GM19467 (cell line): Measurements from ENCODE around the gene CLOCK.

Experiments used
- ATAC-seq: cut with Tn5 transposase; IDR thresholded peaks from one replicate; pipeline ENCODE4 v1.9.1; 2021; ENCODE audit warnings: mild to moderate bottlenecking, moderate library complexity; ENCODE audit not compliant: unreplicated experiment

The CLOCK gene

DNA sequence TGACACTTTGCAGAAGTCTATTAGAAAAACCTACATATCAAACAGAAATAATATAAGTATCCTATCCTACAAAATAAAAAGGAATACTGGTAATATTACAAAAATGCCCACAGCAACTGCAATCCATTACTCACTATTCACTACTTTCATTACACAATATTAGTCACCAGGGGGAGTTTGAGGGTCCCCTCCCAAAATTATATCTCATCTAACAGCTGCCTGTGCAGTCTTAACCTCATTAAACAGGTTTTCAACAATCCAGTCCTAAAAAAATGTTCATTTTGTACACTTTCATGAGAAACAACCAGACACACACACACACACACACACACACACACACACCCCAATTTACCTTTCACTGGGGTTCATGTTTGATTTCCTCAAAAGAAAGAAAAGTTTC is 2.9 kb downstream of the CLOCK start:
- no peak for ATAC-seq

DNA sequence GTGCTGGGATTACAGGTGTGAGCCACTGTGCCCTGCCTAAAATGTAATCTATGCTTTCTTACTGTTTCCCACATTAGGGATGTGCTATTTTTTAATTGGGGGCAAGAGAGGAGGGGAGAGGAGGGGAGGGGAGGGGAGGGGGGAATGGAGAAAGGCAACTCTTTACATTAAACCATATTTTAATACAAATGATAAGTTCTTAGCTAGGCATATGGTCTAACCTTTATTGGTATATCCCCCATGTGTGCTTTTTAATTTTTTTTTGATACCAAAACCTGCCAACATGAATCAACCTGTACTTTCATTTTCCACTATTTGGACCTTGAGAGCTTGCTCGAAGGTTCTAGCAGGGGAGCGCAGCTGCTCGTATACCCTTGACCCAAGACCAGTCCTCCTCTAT is 6.4 kb downstream of the CLOCK start:
- no peak for ATAC-seq

GRCh38 chr4:55539658-55540057 is 7.1 kb downstream of the CLOCK start:
- no peak for ATAC-seq

DNA sequence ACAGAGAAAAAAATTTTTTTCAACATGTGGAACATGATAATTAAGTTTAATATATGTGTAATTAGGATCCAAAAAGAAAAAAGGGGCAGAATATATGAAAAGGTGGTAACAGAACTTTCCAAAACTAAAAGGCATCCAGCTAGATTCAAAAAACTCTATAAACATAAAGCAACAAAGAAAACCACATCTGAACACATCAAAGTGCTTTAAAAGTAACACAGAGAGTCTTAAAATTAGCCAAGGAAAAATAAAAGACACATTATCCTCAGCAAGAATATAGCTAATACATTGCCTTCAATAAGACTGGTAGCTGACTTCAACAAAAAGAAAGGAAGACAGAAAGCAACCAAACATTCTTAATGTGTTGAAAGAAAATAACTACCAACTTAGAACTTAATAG is 8.2 kb downstream of the CLOCK start:
- ATAC-seq: no peak

- no peak for ATAC-seq
Measured at GRCh38 chr4:55534306-55534705, 12.4 kb downstream of the CLOCK start.

DNA sequence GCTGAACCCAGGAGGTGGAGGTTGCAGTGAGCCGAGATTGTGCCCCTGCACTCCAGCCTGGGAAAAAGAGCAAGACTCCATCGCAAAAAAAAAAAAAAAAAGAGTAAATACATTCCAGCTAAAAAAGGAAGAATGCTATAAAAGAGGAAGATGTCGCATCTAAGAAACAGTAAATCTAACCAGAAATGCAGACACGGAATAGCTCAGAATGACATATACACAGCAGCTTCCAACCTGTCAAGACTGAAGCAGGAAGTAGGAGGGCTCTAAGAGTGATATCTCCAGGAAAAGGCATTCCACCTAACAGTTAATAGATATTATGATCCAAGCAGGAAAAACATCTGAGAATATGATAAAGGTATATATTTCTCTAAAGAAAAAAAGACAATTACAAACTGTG is 16.0 kb downstream of the CLOCK start:
- no peak for ATAC-seq

- ATAC-seq: no peak
Measured at GRCh38 chr4:55530167-55530566, 16.5 kb downstream of the CLOCK start.

- ATAC-seq: no peak
Measured at GRCh38 chr4:55528491-55528890, 18.2 kb downstream of the CLOCK start.

DNA sequence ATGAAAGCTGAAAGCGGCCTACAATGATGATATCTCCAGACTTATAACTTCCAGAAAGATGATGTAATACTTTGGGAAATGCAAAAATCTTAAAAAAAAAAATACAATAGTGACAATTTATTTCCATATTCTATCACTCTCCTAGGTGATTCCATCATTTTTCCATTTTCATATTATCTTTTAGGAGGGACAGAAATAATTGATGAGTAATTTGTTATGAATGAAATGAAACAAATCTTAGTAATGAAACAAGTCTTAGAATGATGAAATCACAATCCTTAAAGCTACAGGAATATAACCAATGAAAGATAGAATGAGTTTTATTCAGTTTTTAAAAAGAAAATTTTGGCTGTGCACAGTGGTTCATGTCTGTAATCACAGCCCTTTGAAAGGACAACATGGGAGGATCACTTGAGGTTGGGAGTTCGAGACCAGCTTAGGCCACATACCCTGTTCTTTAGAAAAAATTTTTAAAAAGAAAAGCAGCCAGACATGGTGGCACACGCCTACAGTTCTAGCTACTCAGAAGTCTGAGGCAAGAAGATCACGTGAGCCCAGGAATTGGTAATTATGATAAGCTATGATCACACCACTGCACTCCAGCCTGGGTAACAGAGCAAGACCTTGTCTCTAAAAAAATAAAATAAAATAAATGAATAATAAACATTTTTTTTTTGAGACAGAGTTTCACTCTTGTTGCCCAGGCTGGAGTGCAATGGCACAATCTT is 21.7 kb downstream of the CLOCK start:
- no peak for ATAC-seq

GRCh38 chr4:55518442-55518841 is 28.3 kb downstream of the CLOCK start:
- ATAC-seq: no peak

GRCh38 chr4:55517526-55518229 is 29.0 kb downstream of the CLOCK start:
- peak; percentile 50 for ATAC-seq

DNA sequence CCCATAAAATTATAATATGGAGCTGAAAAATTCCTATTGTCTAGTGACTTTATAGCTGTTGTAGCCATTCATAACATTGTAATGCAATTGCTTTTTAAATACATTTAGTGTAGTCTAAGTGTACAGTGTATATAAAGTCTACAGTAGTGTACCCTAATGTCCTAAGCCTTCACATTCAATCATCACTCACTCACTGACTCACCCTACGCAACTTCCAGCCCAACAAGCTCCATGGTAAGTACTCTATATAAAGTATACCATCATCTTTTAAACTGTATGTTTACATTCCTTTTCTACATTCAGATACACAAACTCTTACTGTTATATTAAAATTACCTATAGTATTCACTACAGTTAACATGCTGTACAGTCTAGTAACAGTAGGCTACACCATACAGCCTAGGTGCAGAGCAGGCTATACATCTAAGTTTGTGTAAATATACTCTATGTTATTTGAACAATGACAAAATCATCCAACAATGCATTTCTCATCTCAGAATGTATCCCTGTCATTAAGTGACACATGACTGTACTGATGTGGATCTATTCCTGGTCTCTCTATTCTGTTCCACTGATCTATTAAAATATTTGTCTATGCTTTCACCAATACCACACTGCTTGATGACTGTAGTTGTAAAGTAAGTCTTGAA is 33.7 kb downstream of the CLOCK start:
- ATAC-seq: no peak

DNA sequence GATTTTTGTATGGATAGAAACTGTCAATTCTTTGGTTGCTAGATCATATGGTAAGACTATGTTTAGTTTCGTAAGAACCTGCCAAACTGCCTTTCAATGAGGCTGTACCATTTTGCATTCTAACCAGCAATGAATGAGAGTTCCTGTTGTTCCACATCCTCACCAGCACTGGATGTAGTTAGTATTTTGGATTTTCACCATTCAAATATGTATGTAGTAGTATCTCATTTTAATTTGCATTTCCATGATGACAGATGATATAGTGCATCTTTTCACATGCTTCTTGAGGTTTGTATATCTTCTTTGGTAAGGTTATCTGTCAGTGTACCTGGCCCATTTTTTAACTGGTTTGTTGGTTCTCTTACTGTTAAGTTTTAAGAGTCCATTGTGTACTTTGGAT is 34.6 kb downstream of the CLOCK start:
- no peak for ATAC-seq

- ATAC-seq: no peak
Measured at GRCh38 chr4:55510685-55511084, 36.0 kb downstream of the CLOCK start.

GRCh38 chr4:55509266-55509665 is 37.4 kb downstream of the CLOCK start:
- no peak for ATAC-seq

GRCh38 chr4:55507612-55508011 is 39.1 kb downstream of the CLOCK start:
- ATAC-seq: no peak

DNA sequence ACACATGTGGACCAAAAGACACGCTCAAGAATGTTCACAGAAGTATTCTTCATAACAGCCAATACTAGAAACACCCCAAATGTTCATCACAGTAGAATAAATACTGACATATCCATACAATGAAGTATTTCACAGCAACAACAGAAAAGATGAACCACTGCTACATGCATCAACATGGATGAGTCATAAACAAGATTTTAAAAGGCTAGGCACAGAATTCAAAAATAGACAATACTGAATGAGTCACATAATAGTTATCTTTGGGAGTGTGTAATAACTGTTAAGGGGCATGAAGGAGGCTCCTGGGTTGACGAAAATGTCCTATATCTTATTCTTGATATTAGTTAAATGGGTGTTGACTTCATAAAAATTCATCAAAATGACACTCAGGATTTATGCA is 43.5 kb downstream of the CLOCK start:
- ATAC-seq: no peak

- ATAC-seq: no peak
Measured at GRCh38 chr4:55500072-55500471, 46.6 kb downstream of the CLOCK start.

- no peak for ATAC-seq
Measured at GRCh38 chr4:55499495-55499894, 47.2 kb downstream of the CLOCK start.

GRCh38 chr4:55498051-55498450 is 48.7 kb downstream of the CLOCK start:
- no peak for ATAC-seq

- ATAC-seq: no peak
Measured at GRCh38 chr4:55491486-55491885, 55.2 kb downstream of the CLOCK start.

- no peak for ATAC-seq
Measured at GRCh38 chr4:55488716-55489115, 58.0 kb downstream of the CLOCK start.
